GM13977 (cell line): ENCODE measurements around the gene ACSS2.

Experiments used
- DNase-seq: peaks from one replicate; pipeline ENCODE4 v3.0.0; 2012; ENCODE audit warnings: low spot score
- CTCF ChIP-seq: IDR thresholded peaks from 2 replicates; pipeline ENCODE4 v1.5.1; 2012; ENCODE audit warnings: mild to moderate bottlenecking, control low read depth; ENCODE audit not compliant: insufficient read depth; ENCODE audit errors: extremely low read depth, missing control alignments
- in situ Hi-C: fragments of 300-500 bp; cut with MboI; formaldehyde crosslinking; loops from one replicate; pipeline ENCODE4 v1.12.0; 2022; ENCODE audit warnings: low sequenced_read_pairs, low pct_unique_long_range_greater_than_20kb, mixed read lengths, inconsistent platforms; ENCODE audit not compliant: unreplicated experiment

The ACSS2 gene

GRCh38 chr20:34861386-34862084, 14.9 kb upstream of the ACSS2 start:
- in situ Hi-C loops: loop anchor here (25.0 kb wide), 1 partner anchor 351 kb away; no protein-coding TSS in a partner anchor
- DNase-seq: peak; percentile 18
- no peak for TF ChIP-seq CTCF

- peak; percentile 20 for DNase-seq
- TF ChIP-seq CTCF: no peak
- in situ Hi-C loops: loop anchor here (25.0 kb wide), 1 partner anchor 350 kb away; no protein-coding TSS in a partner anchor
Observed at GRCh38 chr20:34862724-34863123, 13.7 kb upstream of the ACSS2 start.

DNA sequence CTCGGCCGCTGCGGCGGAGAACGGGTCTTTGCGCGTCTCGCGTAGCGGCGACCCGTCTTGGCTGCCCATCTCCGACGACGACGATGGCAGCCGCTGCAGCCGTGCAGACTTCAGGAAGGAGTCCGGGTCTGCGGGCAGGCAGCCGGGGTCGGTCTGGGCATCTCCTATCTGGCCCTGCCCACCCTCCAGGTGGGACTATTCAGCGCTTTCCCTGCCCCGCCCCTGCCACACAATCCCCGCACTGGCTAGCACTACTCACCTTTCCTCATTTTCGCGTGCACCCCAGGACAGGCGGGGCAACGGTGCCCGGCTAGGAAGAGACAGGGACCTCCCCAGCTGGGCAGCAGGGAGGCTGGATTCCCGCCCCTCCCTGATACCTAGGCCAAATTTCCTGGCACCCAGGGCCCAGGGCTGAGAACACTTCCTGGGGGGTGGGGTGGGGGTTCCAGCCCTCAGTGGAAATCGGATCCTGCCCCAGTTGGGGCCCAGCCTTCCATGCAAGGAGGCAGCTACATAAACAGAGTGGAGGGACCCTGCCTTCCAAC, 12.9 kb upstream of the ACSS2 start:
- no peak for DNase-seq
- in situ Hi-C loops: loop anchor here (25.0 kb wide), 1 partner anchor 349 kb away; no protein-coding TSS in a partner anchor

DNA sequence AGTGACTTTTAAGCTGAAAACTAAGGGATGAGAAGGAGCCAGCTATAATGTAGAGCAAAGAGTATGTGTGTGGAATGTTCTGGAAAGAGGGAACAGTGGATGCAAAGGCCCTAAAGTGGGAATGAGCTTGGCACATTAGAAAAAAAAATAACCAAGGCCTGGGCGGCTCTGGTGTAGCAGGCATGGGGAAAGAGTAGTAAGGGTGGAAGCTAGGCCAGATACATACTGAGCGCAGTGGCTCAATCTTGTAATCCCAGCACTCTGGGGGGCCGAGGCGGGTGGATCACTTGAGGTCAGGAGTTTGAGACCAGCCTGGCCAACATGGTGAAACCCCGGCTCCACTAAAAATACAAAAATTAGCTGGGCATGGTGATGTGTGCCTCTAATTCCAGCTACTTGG, 12.2 kb upstream of the ACSS2 start:
- TF ChIP-seq CTCF: no peak
- in situ Hi-C loops: loop anchor here (25.0 kb wide), 1 partner anchor 348 kb away; no protein-coding TSS in a partner anchor
- no peak for DNase-seq

More for the DNA sequence above, 12.9 kb upstream of the ACSS2 start:
- no peak for TF ChIP-seq CTCF

DNA sequence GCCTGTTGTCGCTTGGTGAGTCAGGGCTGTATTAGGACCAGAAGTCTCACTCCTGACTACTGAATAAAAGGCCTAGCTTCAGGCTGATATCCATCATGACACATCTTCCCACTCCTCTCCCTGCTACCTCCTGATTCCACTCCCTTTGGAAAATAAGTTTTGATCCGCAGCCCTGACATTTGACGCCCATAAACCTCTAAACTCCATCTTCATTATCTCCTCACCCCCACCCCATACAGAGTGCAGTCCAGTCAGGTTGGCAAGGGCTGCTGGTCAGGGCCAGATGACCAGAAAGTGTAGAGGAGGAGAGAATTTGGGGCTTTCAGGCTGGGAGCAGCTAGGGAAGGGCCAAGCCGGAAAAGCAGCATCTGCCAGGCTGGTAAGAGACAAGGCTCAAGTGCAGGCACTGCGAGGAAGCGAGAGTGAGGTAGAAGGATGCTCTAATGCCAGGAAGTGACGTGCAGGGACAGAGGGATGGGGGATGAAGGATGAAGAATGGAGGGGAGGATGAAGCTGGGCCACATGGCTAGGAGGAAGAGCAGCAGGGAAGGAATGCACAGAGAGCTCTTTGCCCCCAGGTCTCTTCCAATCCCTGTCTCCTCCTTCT, 5.0 kb upstream of the ACSS2 start:
- DNase-seq: no peak
- TF ChIP-seq CTCF: no peak
- in situ Hi-C loops: loop anchor here (25.0 kb wide), 1 partner anchor 341 kb away; no protein-coding TSS in a partner anchor

- in situ Hi-C loops: loop anchor here (25.0 kb wide), 1 partner anchor 340 kb away; no protein-coding TSS in a partner anchor
- peak; percentile 13 for DNase-seq
- TF ChIP-seq CTCF: no peak
Observed at GRCh38 chr20:34871966-34872621, 4.3 kb upstream of the ACSS2 start.
